HEK293 (cell line): ENCODE data around the gene TMEM150C.
A peak's percentile ranks its signal among the peaks of the same experiment; 100 is the strongest.

Experiments used
- CTCF ChIA-PET: fragments of 350-600 bp; formaldehyde crosslinking; extraction: SDS; loops from one replicate; lab custom pipeline; 2021; ENCODE audit warnings: antibody characterized with exemption; lab: Yijun Ruan, JAX
- POLR2A ChIA-PET: fragments of 300-600 bp; formaldehyde crosslinking; extraction: SDS; loops from one replicate; lab custom pipeline; 2020; ENCODE audit warnings: antibody characterized with exemption, inconsistent platforms; lab: Yijun Ruan, JAX
- H3K27ac ChIP-seq: fragments of 200-500 bp; sonication (Bioruptor generic); 2 replicates; pipeline ENCODE4 v1.5.1; 2014; ENCODE audit warnings: low read depth, low read length, control low read depth, inconsistent platforms; ENCODE audit errors: extremely low read depth
- H3K36me3 ChIP-seq, 2 experiments: fragments of 200-500 bp in 1 of 2; sonication (Bioruptor generic) in 1 of 2; 1 replicate in 1 of 2; 2 replicates in 1 of 2; pipeline ENCODE4 v1.5.1; 2014 to 2017; ENCODE audit warnings: inconsistent platforms in 2 of 2, low read length in 2 of 2; ENCODE audit not compliant: control insufficient read depth in 2 of 2, insufficient read depth in 1 of 2
- H3K4me1 ChIP-seq: fragments of 200-500 bp; sonication (Bioruptor generic); 2 replicates; pipeline ENCODE4 v1.5.1; 2014; ENCODE audit warnings: mild to moderate bottlenecking, low read length, inconsistent platforms; ENCODE audit not compliant: control insufficient read depth, insufficient read depth
- H3K4me3 ChIP-seq: 2 replicates; pipeline ENCODE4 v1.5.1; 2011; ENCODE audit warnings: low read depth, mild to moderate bottlenecking, control low read depth, low read length, moderate library complexity
- H3K9me3 ChIP-seq: fragments of 200-500 bp; sonication (Bioruptor generic); 2 replicates; pipeline ENCODE4 v1.5.1; 2014; ENCODE audit warnings: low read depth, low read length, inconsistent platforms; ENCODE audit not compliant: control insufficient read depth, insufficient read depth
- BCL6B ChIP-seq: fragments of 450-650 bp; formaldehyde crosslinking; IDR thresholded peaks from 2 replicates; pipeline ENCODE4 v1.5.1; 2017; ENCODE audit warnings: missing biosample characterization, missing genetic modification characterization
- FEZF1 ChIP-seq: fragments of 450-650 bp; formaldehyde crosslinking; IDR thresholded peaks from 2 replicates; pipeline ENCODE4 v1.5.1; 2016; ENCODE audit warnings: missing biosample characterization, missing genetic modification characterization
- HOXA7 ChIP-seq: sonication (generic); formaldehyde crosslinking; IDR thresholded peaks from 2 replicates; pipeline ENCODE4 v1.8.1; 2022; ENCODE audit warnings: missing genetic modification reagents, borderline replicate concordance
- KLF1 ChIP-seq: fragments of 450-650 bp; formaldehyde crosslinking; IDR thresholded peaks from 2 replicates; pipeline ENCODE4 v1.5.1; 2016; ENCODE audit warnings: missing biosample characterization, missing genetic modification characterization
- MYNN ChIP-seq: fragments of 450-650 bp; formaldehyde crosslinking; IDR thresholded peaks from 2 replicates; pipeline ENCODE4 v1.5.1; 2016; ENCODE audit warnings: missing biosample characterization, missing genetic modification characterization, borderline replicate concordance
- ZFP3 ChIP-seq: fragments of 450-650 bp; formaldehyde crosslinking; IDR thresholded peaks from 2 replicates; pipeline ENCODE4 v1.5.1; 2016; ENCODE audit warnings: low read depth, missing biosample characterization, missing genetic modification characterization
- ZFP37 ChIP-seq: fragments of 450-650 bp; formaldehyde crosslinking; IDR thresholded peaks from 2 replicates; pipeline ENCODE4 v1.5.1; 2016; ENCODE audit warnings: missing biosample characterization, missing genetic modification characterization
- ZNF114 ChIP-seq: fragments of 450-650 bp; formaldehyde crosslinking; IDR thresholded peaks from 2 replicates; pipeline ENCODE4 v1.5.0; 2017; ENCODE audit warnings: missing biosample characterization, missing genetic modification characterization
- ZNF138 ChIP-seq: fragments of 450-650 bp; formaldehyde crosslinking; IDR thresholded peaks from 2 replicates; pipeline ENCODE4 v1.5.1; 2016; ENCODE audit warnings: missing biosample characterization, missing genetic modification characterization, borderline replicate concordance
- ZNF155 ChIP-seq: fragments of 450-650 bp; formaldehyde crosslinking; IDR thresholded peaks from 2 replicates; pipeline ENCODE4 v1.5.1; 2016; ENCODE audit warnings: missing biosample characterization, missing genetic modification characterization
- ZNF169 ChIP-seq: fragments of 450-650 bp; formaldehyde crosslinking; IDR thresholded peaks from 2 replicates; pipeline ENCODE4 v1.5.1; 2016; ENCODE audit warnings: missing biosample characterization, missing genetic modification characterization
- ZNF19 ChIP-seq: fragments of 450-650 bp; formaldehyde crosslinking; IDR thresholded peaks from 2 replicates; pipeline ENCODE4; 2016; ENCODE audit warnings: missing biosample characterization, missing genetic modification characterization, low read depth
- ZNF266 ChIP-seq: fragments of 450-650 bp; formaldehyde crosslinking; IDR thresholded peaks from 2 replicates; pipeline ENCODE4 v1.5.1; 2016; ENCODE audit warnings: missing biosample characterization, missing genetic modification characterization, low read depth
- ZNF292 ChIP-seq: fragments of 450-650 bp; formaldehyde crosslinking; IDR thresholded peaks from 2 replicates; pipeline ENCODE4 v1.5.1; 2016; ENCODE audit warnings: low read depth, missing biosample characterization, missing genetic modification characterization, borderline replicate concordance
- ZNF366 ChIP-seq: fragments of 450-650 bp; formaldehyde crosslinking; conservative IDR thresholded peaks from 2 replicates; pipeline ENCODE4 v1.5.1; 2016; ENCODE audit warnings: missing biosample characterization, missing genetic modification characterization
- ZNF433 ChIP-seq: fragments of 450-650 bp; formaldehyde crosslinking; IDR thresholded peaks from 2 replicates; pipeline ENCODE4 v1.5.1; 2016; ENCODE audit warnings: missing biosample characterization, missing genetic modification characterization, low read depth
- ZNF521 ChIP-seq: fragments of 450-650 bp; formaldehyde crosslinking; IDR thresholded peaks from 2 replicates; pipeline ENCODE4 v1.5.1; 2017; ENCODE audit warnings: missing biosample characterization, mild to moderate bottlenecking, missing genetic modification characterization
- ZNF596 ChIP-seq: fragments of 450-650 bp; IDR thresholded peaks from 2 replicates; pipeline ENCODE4 v1.5.0; 2018; ENCODE audit warnings: missing biosample characterization, mild to moderate bottlenecking, missing genetic modification characterization, moderate library complexity
- ZNF626 ChIP-seq: fragments of 450-650 bp; sonication (Bioruptor Pico); formaldehyde crosslinking; IDR thresholded peaks from 2 replicates; pipeline ENCODE4 v1.5.1; 2018; ENCODE audit warnings: missing biosample characterization, missing genetic modification characterization, inconsistent platforms
- ZNF76 ChIP-seq: fragments of 450-650 bp; formaldehyde crosslinking; IDR thresholded peaks from 2 replicates; pipeline ENCODE4; 2016; ENCODE audit warnings: low read depth, missing biosample characterization, missing genetic modification characterization, borderline replicate concordance
- ZNF777 ChIP-seq: fragments of 450-650 bp; formaldehyde crosslinking; IDR thresholded peaks from 2 replicates; pipeline ENCODE4 v1.5.1; 2017; ENCODE audit warnings: missing biosample characterization, missing genetic modification characterization, borderline replicate concordance
- ZNF791 ChIP-seq: fragments of 450-650 bp; formaldehyde crosslinking; IDR thresholded peaks from 2 replicates; pipeline ENCODE4 v1.5.1; 2016; ENCODE audit warnings: missing biosample characterization, missing genetic modification characterization
- ZNF830 ChIP-seq: fragments of 450-650 bp; IDR thresholded peaks from 2 replicates; pipeline ENCODE4 v1.5.0; 2018; ENCODE audit warnings: missing biosample characterization, missing genetic modification characterization, low read depth, mild to moderate bottlenecking, moderate library complexity
- TF ChIP-seq, protein P1 (sequence below): fragments of 450-650 bp; formaldehyde crosslinking; IDR thresholded peaks from 2 replicates; pipeline ENCODE4 v1.5.1; 2017; ENCODE audit warnings: missing biosample characterization, missing genetic modification characterization
- TF ChIP-seq, protein P2 (sequence below): IDR thresholded peaks from 2 replicates; pipeline ENCODE4 v1.6.1; 2011; ENCODE audit warnings: mild to moderate bottlenecking, low read depth, low read length, borderline replicate concordance

Gene TMEM150C

GRCh38 chr4:82593411-82593810 is 31.6 kb upstream of the TMEM150C start:
- ChIA-PET CTCF (no interaction called here), POLR2A (no interaction called here)
- TF ChIP-seq ZNF433 (no peak), FEZF1 (tag by site-specific recombination) (no peak), ZNF626 (tag by site-specific recombination) (no peak), KLF1 (no peak), ZNF791 (tag by site-specific recombination) (no peak), ZNF114 (tag by site-specific recombination) (no peak), ZNF169 (no peak), ZFP37 (tag by site-specific recombination) (no peak), ZNF155 (no peak), ZNF521 (tag by site-specific recombination) (no peak)
- TF ChIP-seq, protein P1, sequence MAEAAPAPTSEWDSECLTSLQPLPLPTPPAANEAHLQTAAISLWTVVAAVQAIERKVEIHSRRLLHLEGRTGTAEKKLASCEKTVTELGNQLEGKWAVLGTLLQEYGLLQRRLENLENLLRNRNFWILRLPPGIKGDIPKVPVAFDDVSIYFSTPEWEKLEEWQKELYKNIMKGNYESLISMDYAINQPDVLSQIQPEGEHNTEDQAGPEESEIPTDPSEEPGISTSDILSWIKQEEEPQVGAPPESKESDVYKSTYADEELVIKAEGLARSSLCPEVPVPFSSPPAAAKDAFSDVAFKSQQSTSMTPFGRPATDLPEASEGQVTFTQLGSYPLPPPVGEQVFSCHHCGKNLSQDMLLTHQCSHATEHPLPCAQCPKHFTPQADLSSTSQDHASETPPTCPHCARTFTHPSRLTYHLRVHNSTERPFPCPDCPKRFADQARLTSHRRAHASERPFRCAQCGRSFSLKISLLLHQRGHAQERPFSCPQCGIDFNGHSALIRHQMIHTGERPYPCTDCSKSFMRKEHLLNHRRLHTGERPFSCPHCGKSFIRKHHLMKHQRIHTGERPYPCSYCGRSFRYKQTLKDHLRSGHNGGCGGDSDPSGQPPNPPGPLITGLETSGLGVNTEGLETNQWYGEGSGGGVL: no peak
- H3K4me3 ChIP-seq: no peak overlapping the region
- H3K36me3 ChIP-seq: no peaks in the 10 kb centered on the region
- no peaks in the 10 kb centered on the region for H3K4me1 ChIP-seq
- H3K9me3 ChIP-seq: no peaks in the 10 kb centered on the region
- H3K27ac ChIP-seq: no peak overlapping the region

- ChIA-PET CTCF (interaction anchor here (0.7 kb wide), 1 partner anchor 11 kb away, joined by 6 read pairs; no protein-coding TSS in a partner anchor), POLR2A (no interaction called here)
- TF ChIP-seq ZNF366 (tag by site-specific recombination): peak; percentile 68
- TF ChIP-seq ZNF76: no peak
- Histone ChIP-seq H3K36me3 (no peaks in the 10 kb centered on the region), H3K9me3 (no peaks in the 10 kb centered on the region), H3K4me1 (no peaks in the 10 kb centered on the region), H3K4me3 (no peak overlapping the region), H3K27ac (no peak overlapping the region)
These were observed 30.9 kb upstream of the TMEM150C start for GRCh38 chr4:82592639-82593038.

DNA sequence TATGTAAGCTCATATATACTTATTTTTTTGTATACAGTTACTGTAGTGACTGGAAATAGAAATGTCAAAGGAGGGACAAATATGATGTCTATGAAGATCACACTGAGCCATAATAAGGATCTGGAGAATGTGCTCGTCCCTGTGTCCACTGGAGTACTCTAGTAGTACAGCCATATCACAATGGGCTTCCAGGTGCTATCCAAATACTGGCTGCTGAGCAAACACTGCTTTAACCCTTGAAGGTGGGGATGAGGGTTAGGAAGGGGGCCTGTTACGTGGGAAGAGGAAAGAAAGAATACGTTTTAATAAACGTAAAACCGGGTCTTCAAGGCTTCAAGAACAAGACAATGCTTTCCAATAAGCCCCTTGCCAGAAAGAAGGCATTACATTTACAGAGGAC is 29.8 kb upstream of the TMEM150C start:
- Histone ChIP-seq H3K4me1 (no peaks in the 10 kb centered on the region), H3K36me3 (no peaks in the 10 kb centered on the region), H3K9me3 (no peaks in the 10 kb centered on the region), H3K27ac (no peak overlapping the region), H3K4me3 (no peak overlapping the region)
- POLR2A ChIA-PET: no interaction called here
- CTCF ChIA-PET: interaction anchor here (0.9 kb wide), 2 partner anchors 36 to 147 kb away, joined by 3 read pairs; no protein-coding TSS in a partner anchor
- TF ChIP-seq ZNF830 (tag by site-specific recombination): no peak
- no peak for TF ChIP-seq ZNF292
- TF ChIP-seq MYNN (tag by site-specific recombination): no peak
- no peak for TF ChIP-seq ZNF19 (tag by site-specific recombination)
- no peak for TF ChIP-seq ZNF266
- TF ChIP-seq, protein P2, sequence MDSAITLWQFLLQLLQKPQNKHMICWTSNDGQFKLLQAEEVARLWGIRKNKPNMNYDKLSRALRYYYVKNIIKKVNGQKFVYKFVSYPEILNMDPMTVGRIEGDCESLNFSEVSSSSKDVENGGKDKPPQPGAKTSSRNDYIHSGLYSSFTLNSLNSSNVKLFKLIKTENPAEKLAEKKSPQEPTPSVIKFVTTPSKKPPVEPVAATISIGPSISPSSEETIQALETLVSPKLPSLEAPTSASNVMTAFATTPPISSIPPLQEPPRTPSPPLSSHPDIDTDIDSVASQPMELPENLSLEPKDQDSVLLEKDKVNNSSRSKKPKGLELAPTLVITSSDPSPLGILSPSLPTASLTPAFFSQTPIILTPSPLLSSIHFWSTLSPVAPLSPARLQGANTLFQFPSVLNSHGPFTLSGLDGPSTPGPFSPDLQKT: no peak
- TF ChIP-seq ZNF138 (tag by site-specific recombination): no peak
- TF ChIP-seq ZNF777: no peak
- TF ChIP-seq ZNF596 (tag by site-specific recombination): no peak
- no peak for TF ChIP-seq HOXA7 (CRISPR knock-in tag)
- no peak for TF ChIP-seq ZFP3 (tag by site-specific recombination)
- no peak for TF ChIP-seq BCL6B (tag by site-specific recombination)
